ENCODE results near the gene OPCML.

OPCML gene

GRCh38 chr11:133271871-133272776, 260.2 kb downstream of the OPCML start:
- no peak for DNase-seq

- no peak for DNase-seq
Measured at GRCh38 chr11:133271206-133271605, 261.1 kb downstream of the OPCML start.

GRCh38 chr11:133269267-133269666, 263.0 kb downstream of the OPCML start:
- DNase-seq, result no peak

GRCh38 chr11:133266986-133267385, 265.3 kb downstream of the OPCML start:
- DNase-seq, result no peak

DNA sequence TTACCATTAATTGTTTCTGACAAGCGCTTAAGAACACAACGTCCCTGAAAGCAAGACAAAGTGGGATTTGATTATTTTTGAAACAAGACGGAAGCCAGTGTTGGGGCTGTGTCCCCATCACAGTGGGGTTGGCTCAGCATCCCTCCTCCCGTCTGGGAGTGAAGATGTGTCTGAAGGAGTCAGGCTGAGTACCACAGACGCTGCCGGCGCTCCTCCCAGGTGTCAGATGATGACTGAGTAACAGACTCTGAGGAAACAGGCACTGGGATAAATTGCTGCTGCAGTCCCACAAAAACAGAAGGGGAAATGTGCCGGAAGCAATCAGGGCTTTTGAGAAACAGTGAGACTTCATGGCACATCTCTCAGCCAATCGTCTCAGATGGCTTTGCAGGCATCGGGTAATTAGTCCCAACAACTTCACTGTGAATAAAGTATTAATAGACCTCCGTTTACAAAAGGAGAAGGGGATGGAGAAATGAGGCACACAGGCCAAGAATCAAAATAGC, 266.7 kb downstream of the OPCML start:
- DNase-seq, result no peak

GRCh38 chr11:133263332-133263731, 269.0 kb downstream of the OPCML start:
- DNase-seq, result no peak

- DNase-seq, result no peak
Measured at GRCh38 chr11:133258751-133259150, 273.6 kb downstream of the OPCML start.

DNA sequence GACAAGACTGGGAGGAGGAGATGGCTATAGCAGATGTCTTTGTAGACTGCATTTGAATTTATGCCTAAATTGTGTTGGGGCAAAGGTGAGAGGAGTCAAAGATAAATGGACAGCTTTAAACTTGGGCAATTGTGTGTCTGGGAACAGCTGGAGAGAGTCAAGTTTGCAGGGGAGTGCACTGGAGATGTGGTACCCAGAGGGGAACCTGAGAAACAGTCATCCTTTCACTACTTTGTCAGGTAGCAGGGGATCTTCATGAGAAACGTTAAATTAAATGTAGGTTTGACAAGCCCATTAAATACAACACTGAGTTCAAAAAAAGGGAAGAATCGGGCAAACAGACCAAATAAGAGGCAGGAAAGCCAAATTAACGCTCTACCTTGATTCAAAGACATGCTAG, 277.7 kb downstream of the OPCML start:
- no peak for DNase-seq

GRCh38 chr11:133253570-133253969, 278.7 kb downstream of the OPCML start:
- DNase-seq, result no peak

DNA sequence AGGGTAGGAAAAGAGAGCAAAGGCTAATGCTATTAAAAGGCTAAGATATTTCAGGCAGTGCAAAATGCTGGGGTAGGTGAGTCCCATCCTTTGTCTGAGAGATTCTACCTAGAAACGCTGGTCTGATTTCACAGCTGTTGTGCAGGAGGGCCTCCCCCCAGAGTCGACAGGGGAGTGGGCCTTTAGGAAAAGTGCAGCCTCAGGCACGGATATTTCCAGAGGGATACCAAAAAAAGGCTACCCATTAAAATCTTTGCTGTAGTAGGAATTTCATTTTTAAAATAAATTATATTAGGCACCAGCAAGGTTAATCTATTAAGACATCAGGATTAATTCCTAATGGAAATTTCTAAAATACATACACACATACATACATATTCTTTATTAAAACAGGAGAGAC, 280.5 kb downstream of the OPCML start:
- DNase-seq, result no peak

DNA sequence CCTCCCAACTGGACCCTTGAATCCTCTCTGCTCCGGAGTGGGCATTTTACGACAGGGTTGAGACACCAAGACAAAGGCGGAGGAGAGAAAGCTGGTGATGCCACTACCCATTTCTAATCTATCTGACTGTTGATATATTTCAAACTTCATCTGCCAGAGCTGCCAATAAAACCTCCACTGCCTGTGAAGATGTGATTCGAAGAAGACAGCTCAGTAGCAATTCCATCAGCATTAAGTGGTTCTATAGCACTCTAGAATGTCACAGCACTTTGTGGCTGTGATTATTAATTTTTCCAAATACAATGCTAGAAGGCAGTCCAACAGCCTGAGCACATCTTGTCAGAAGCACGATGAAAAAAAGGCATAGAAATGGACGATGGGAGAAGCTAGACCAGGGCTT, 282.8 kb downstream of the OPCML start:
- DNase-seq, result no peak

GRCh38 chr11:133249065-133249464, 283.2 kb downstream of the OPCML start:
- no peak for DNase-seq

GRCh38 chr11:133243832-133244231, 288.5 kb downstream of the OPCML start:
- no peak for DNase-seq

- DNase-seq, result no peak
Measured at GRCh38 chr11:133240908-133241655, 291.2 kb downstream of the OPCML start.

DNA sequence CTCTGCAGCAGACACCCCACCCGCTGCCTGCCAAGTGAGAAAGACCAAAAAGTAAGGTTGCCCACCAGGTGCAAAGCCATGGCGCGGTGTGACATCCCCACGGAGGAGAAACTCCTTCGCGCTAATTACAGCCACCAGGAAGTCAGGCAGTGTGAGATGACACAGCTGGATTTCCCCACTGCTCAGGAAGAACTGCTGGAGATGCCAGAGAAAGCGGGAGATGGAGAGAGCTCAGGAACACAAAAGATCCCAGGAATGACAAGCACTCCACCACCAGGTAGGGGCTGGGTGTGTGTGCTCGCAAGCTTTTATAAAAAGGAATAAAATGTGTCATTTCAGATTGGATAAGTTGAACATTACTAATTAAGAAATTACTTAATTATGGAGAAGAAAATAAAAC, 292.7 kb downstream of the OPCML start:
- DNase-seq, result no peak

GRCh38 chr11:133238495-133238894, 293.8 kb downstream of the OPCML start:
- no peak for DNase-seq

- DNase-seq, result no peak
Measured at GRCh38 chr11:133238027-133238426, 294.3 kb downstream of the OPCML start.

DNA sequence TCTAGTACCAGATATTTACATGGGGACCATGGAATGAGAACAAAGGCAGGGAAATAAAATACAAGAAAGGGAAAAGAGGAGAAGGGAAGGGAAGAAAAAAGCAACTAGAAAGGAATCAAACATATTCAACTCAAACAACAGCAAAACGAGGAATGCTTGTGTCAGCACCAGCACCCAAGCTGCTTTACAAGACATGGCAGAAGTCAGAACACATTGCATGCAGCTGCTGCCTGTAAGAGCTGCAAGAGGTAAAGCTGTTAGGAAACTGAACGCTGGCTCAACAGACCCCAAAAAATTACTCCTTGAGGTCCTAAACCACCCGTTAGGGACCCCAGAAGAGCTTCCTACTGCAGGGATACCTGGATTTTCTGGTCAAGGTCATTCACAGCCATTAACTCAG, 296.9 kb downstream of the OPCML start:
- no peak for DNase-seq

GRCh38 chr11:133234883-133235282, 297.4 kb downstream of the OPCML start:
- no peak for DNase-seq

GRCh38 chr11:133232665-133233064, 299.6 kb downstream of the OPCML start:
- no peak for DNase-seq

DNA sequence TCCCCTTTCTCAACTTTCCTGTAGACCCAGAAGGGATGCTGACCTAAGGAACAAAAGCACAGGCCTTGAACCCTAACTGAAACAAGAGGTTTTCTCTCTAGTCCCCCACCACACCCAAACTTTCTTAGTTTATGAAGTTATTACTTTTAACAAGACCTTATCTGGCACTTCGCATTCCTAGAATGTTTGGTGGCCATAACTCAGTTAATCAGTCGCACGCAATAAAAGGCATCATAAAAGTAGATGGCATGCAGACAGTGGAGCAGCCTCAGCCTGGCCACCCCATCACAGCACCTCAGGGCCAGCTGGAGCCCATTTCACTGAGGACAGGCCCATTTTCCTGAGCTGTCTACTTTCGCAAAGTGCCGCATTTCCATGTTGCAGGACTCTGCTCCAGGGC, 301.9 kb downstream of the OPCML start:
- DNase-seq, result no peak

- no peak for DNase-seq
Measured at GRCh38 chr11:133228471-133229329, 303.6 kb downstream of the OPCML start.

GRCh38 chr11:133227632-133228111, 304.6 kb downstream of the OPCML start:
- DNase-seq, result no peak
